SU-DHL-6 (cell line): ENCODE measurements around the gene CCNI.

Experiments
- H2AFZ ChIP-seq: fragments of 200-600 bp; sonication (generic); 2 replicates; pipeline ENCODE4 v1.6.1; 2014; ENCODE audit warnings: low read depth, mild to moderate bottlenecking, moderate library complexity, mixed read lengths, antibody characterized with exemption, low read length; ENCODE audit not compliant: severe bottlenecking
- H3F3A ChIP-seq: fragments of 200-600 bp; shearing (Covaris generic); 2 replicates; pipeline ENCODE4 v1.6.0; 2016; ENCODE audit warnings: antibody characterized with exemption, mild to moderate bottlenecking; ENCODE audit not compliant: insufficient read depth
- H3K27ac ChIP-seq: fragments of 200-600 bp; sonication (generic); 2 replicates; pipeline ENCODE4 v1.5.1; 2016; ENCODE audit warnings: low read depth, mild to moderate bottlenecking, low read length, moderate library complexity, mixed read lengths
- H3K27me3 ChIP-seq: fragments of 200-600 bp; sonication (generic), shearing (Covaris generic); 2 replicates; pipeline ENCODE4 v1.6.0; 2014; ENCODE audit warnings: mild to moderate bottlenecking, low read length
- H3K36me3 ChIP-seq: fragments of 200-600 bp; sonication (generic); 2 replicates; pipeline ENCODE4 v1.6.1; 2014; ENCODE audit warnings: mild to moderate bottlenecking, low read length, mixed read lengths
- H3K4me2 ChIP-seq: fragments of 300-600, 200-600 bp; shearing (Covaris generic), sonication (generic); 2 replicates; pipeline ENCODE4 v1.6.0; 2014; ENCODE audit warnings: low read length, low read depth, mild to moderate bottlenecking; ENCODE audit not compliant: poor library complexity, severe bottlenecking
- H3K4me3 ChIP-seq: fragments of 200-600 bp; sonication (generic); 2 replicates; pipeline ENCODE4 v1.5.1; 2014; ENCODE audit warnings: antibody characterized with exemption, low read length, mild to moderate bottlenecking, mixed read lengths; ENCODE audit not compliant: insufficient read depth, poor library complexity, severe bottlenecking
- H3K79me2 ChIP-seq: fragments of 200-600 bp; sonication (generic); 2 replicates; pipeline ENCODE4 v1.6.1; 2014; ENCODE audit warnings: mild to moderate bottlenecking, low read length, moderate library complexity; ENCODE audit not compliant: insufficient read depth
- H3K9ac ChIP-seq: fragments of 200-600 bp; sonication (generic); 2 replicates; pipeline ENCODE4 v1.7.0; 2014; ENCODE audit warnings: mild to moderate bottlenecking, low read length
- H3K9me2 ChIP-seq: fragments of 200-600 bp; sonication (generic); replicated peaks from 2 replicates; pipeline ENCODE4 v1.6.1; 2014; ENCODE audit warnings: low read length; ENCODE audit not compliant: insufficient read depth
- H3K9me3 ChIP-seq: fragments of 200-600 bp; sonication (generic); 2 replicates; pipeline ENCODE4 v1.6.1; 2014; ENCODE audit warnings: low read length, mixed read lengths; ENCODE audit not compliant: insufficient read depth
- H4K20me1 ChIP-seq: fragments of 200-600 bp; sonication (generic); 2 replicates; pipeline ENCODE4 v1.6.1; 2014; ENCODE audit warnings: low read depth, mild to moderate bottlenecking, antibody characterized with exemption, low read length, moderate library complexity, mixed read lengths
- CTCF ChIP-seq: fragments of 200-600 bp; sonication (generic); IDR thresholded peaks from one replicate; pipeline ENCODE4 v1.5.1; 2017; ENCODE audit warnings: antibody characterized with exemption, mild to moderate bottlenecking, low read length, moderate library complexity; ENCODE audit not compliant: insufficient read depth, poor library complexity, severe bottlenecking
- EZH2phosphoT487 ChIP-seq: fragments of 200-600 bp; sonication (generic), shearing (Covaris generic); conservative IDR thresholded peaks from 2 replicates; pipeline ENCODE4 v1.6.1; 2018; ENCODE audit warnings: mild to moderate bottlenecking, antibody characterized with exemption, low read length, moderate library complexity, mixed read lengths

Gene CCNI

GRCh38 chr4:77075869-77076799 is at the start of gene CCNI:
Gene CCNI, minus strand, starts transcription at chr4:77075989. Its CDS starts 9,627 bp downstream, at chr4:77066362.
- H3K79me2 ChIP-seq: peaks cover 57% of the 10 kb centered on the region

GRCh38 chr4:77124576-77124975 is 48.8 kb upstream of the CCNI start:
- no peak overlapping the region for H3K4me3 ChIP-seq
- H2AFZ ChIP-seq: no peak overlapping the region
- no peak for TF ChIP-seq CTCF
- no peak for TF ChIP-seq EZH2phosphoT487
- peaks cover 6% of the 10 kb centered on the region; the same call in 1 of the 2 replicates for H3F3A ChIP-seq
- H3K4me2 ChIP-seq: no peak overlapping the region
- H4K20me1 ChIP-seq: no peaks in the 10 kb centered on the region
- no peaks in the 10 kb centered on the region for H3K79me2 ChIP-seq
- no peaks in the 10 kb centered on the region for H3K9me2 ChIP-seq
- no peaks in the 10 kb centered on the region for H3K9me3 ChIP-seq
- H3K36me3 ChIP-seq: no peaks in the 10 kb centered on the region
- no peak overlapping the region for H3K9ac ChIP-seq
- no peak overlapping the region for H3K27ac ChIP-seq
- H3K27me3 ChIP-seq: no peaks in the 10 kb centered on the region

More at GRCh38 chr4:77075869-77076799, at the start of gene CCNI:
- peaks cover 18% of the 10 kb centered on the region; the same call in 1 of the 2 replicates for H4K20me1 ChIP-seq
- H3K4me3 ChIP-seq: peak within 1 kb of the TSS; percentile 86
- no peaks in the 10 kb centered on the region for H3K9me2 ChIP-seq
- peak within 1 kb of the TSS; percentile 93 for H3K4me2 ChIP-seq
- peak within 1 kb of the TSS; percentile 68 for H2AFZ ChIP-seq
- peak within 1 kb of the TSS; percentile 97 for H3K9ac ChIP-seq
- H3K9me3 ChIP-seq: no peaks in the 10 kb centered on the region
- H3F3A ChIP-seq: peaks cover 8% of the 10 kb centered on the region
- TF ChIP-seq EZH2phosphoT487 (no peak), CTCF (no peak)
- H3K27ac ChIP-seq: peak within 1 kb of the TSS; percentile 94
- no peaks in the 10 kb centered on the region for H3K27me3 ChIP-seq
- H3K36me3 ChIP-seq: no peaks in the 10 kb centered on the region

- Histone ChIP-seq H3K9me3 (no peaks in the 10 kb centered on the region), H3K9me2 (no peaks in the 10 kb centered on the region), H3F3A (peaks cover 6% of the 10 kb centered on the region; the same call in 1 of the 2 replicates), H3K4me2 (no peak overlapping the region), H3K27ac (no peak overlapping the region), H2AFZ (no peak overlapping the region), H3K36me3 (no peaks in the 10 kb centered on the region), H3K27me3 (no peaks in the 10 kb centered on the region), H3K9ac (no peak overlapping the region), H3K4me3 (no peak overlapping the region), H4K20me1 (no peaks in the 10 kb centered on the region), H3K79me2 (no peaks in the 10 kb centered on the region)
- TF ChIP-seq EZH2phosphoT487: no peak
- no peak for TF ChIP-seq CTCF
Measured at GRCh38 chr4:77123411-77123810, 47.6 kb upstream of the CCNI start.
